ENCODE results near the gene HSD17B1.
"Not testable (repeated sequence)": the region's sequence is repeated elsewhere in the genome, so short reads cannot be mapped to it uniquely, and the experiment has no call there.

HSD17B1 gene

GRCh38 chr17:42540558-42540957 is 12.2 kb upstream of the HSD17B1 start:
- H3K9me3 ChIP-seq (ENCODE audit: control insufficient read depth, low read depth, low read length); H3K36me3 ChIP-seq (ENCODE audit: control insufficient read depth, low read depth, low read length); H3K27me3 ChIP-seq (ENCODE audit: control insufficient read depth, insufficient read depth, low read length); H3K27ac ChIP-seq (ENCODE audit: low read length); H3K4me3 ChIP-seq (ENCODE audit: low read length); H3K9ac ChIP-seq (ENCODE audit: low read length): not testable (repeated sequence)
- peaks cover 11% of the 10 kb centered on the region for H3K4me1 ChIP-seq (ENCODE audit: control insufficient read depth, low read depth, low read length)

- Histone ChIP-seq H3K9me3 (ENCODE audit: control insufficient read depth, low read depth, low read length) (no peaks in the 10 kb centered on the region), H3K36me3 (ENCODE audit: control insufficient read depth, low read depth, low read length) (peaks cover 6% of the 10 kb centered on the region), H3K4me1 (ENCODE audit: control insufficient read depth, low read depth, low read length) (peaks cover 8% of the 10 kb centered on the region), H3K9ac (ENCODE audit: low read length) (no peak overlapping the region), H3K27me3 (ENCODE audit: control insufficient read depth, insufficient read depth, low read length) (no peaks in the 10 kb centered on the region), H3K27ac (ENCODE audit: low read length) (no peak overlapping the region), H3K4me3 (ENCODE audit: low read length) (no peak overlapping the region)
Observed at GRCh38 chr17:42541041-42541833, 11.5 kb upstream of the HSD17B1 start.

GRCh38 chr17:42543190-42544079 is 9.3 kb upstream of the HSD17B1 start:
- Histone ChIP-seq H3K27me3 (ENCODE audit: control insufficient read depth, insufficient read depth, low read length) (no peaks in the 10 kb centered on the region), H3K4me1 (ENCODE audit: control insufficient read depth, low read depth, low read length) (no peaks in the 10 kb centered on the region), H3K9me3 (ENCODE audit: control insufficient read depth, low read depth, low read length) (no peaks in the 10 kb centered on the region), H3K4me3 (ENCODE audit: low read length) (no peak overlapping the region), H3K9ac (ENCODE audit: low read length) (no peak overlapping the region), H3K36me3 (ENCODE audit: control insufficient read depth, low read depth, low read length) (peaks cover 6% of the 10 kb centered on the region), H3K27ac (ENCODE audit: low read length) (no peak overlapping the region)

- no peak overlapping the region for H3K4me3 ChIP-seq (ENCODE audit: low read length)
- no peak overlapping the region for H3K27ac ChIP-seq (ENCODE audit: low read length)
- no peaks in the 10 kb centered on the region for H3K36me3 ChIP-seq (ENCODE audit: control insufficient read depth, low read depth, low read length)
- no peak overlapping the region for H3K9ac ChIP-seq (ENCODE audit: low read length)
- no peaks in the 10 kb centered on the region for H3K9me3 ChIP-seq (ENCODE audit: control insufficient read depth, low read depth, low read length)
- H3K27me3 ChIP-seq (ENCODE audit: control insufficient read depth, insufficient read depth, low read length): peaks cover 8% of the 10 kb centered on the region
- H3K4me1 ChIP-seq (ENCODE audit: control insufficient read depth, low read depth, low read length): no peaks in the 10 kb centered on the region
Observed at GRCh38 chr17:42544874-42545283, 7.8 kb upstream of the HSD17B1 start.

GRCh38 chr17:42545755-42546505 is 6.8 kb upstream of the HSD17B1 start:
- not testable (repeated sequence) for H3K4me3 ChIP-seq (ENCODE audit: low read length); H3K27me3 ChIP-seq (ENCODE audit: control insufficient read depth, insufficient read depth, low read length); H3K27ac ChIP-seq (ENCODE audit: low read length); H3K36me3 ChIP-seq (ENCODE audit: control insufficient read depth, low read depth, low read length); H3K9ac ChIP-seq (ENCODE audit: low read length); H3K4me1 ChIP-seq (ENCODE audit: control insufficient read depth, low read depth, low read length); H3K9me3 ChIP-seq (ENCODE audit: control insufficient read depth, low read depth, low read length)

- no peak overlapping the region for H3K9ac ChIP-seq (ENCODE audit: low read length)
- H3K27me3 ChIP-seq (ENCODE audit: control insufficient read depth, insufficient read depth, low read length): peaks cover 8% of the 10 kb centered on the region
- H3K9me3 ChIP-seq (ENCODE audit: control insufficient read depth, low read depth, low read length): no peaks in the 10 kb centered on the region
- H3K4me3 ChIP-seq (ENCODE audit: low read length): no peak overlapping the region
- no peaks in the 10 kb centered on the region for H3K4me1 ChIP-seq (ENCODE audit: control insufficient read depth, low read depth, low read length)
- H3K27ac ChIP-seq (ENCODE audit: low read length): no peak overlapping the region
- no peaks in the 10 kb centered on the region for H3K36me3 ChIP-seq (ENCODE audit: control insufficient read depth, low read depth, low read length)
Observed at GRCh38 chr17:42547001-42547461, 5.7 kb upstream of the HSD17B1 start.

- peak overlapping the region; percentile 57 for H3K4me3 ChIP-seq (ENCODE audit: low read length)
- no peak overlapping the region for H3K9ac ChIP-seq (ENCODE audit: low read length)
Observed at GRCh38 chr17:42547698-42548069, 5.0 kb upstream of the HSD17B1 start.

GRCh38 chr17:42548070-42548837 is 4.5 kb upstream of the HSD17B1 start:
- H3K9me3 ChIP-seq (ENCODE audit: control insufficient read depth, low read depth, low read length): no peaks in the 10 kb centered on the region
- H3K27ac ChIP-seq (ENCODE audit: low read length): no peak overlapping the region
- H3K4me1 ChIP-seq (ENCODE audit: control insufficient read depth, low read depth, low read length): no peaks in the 10 kb centered on the region
- H3K27me3 ChIP-seq (ENCODE audit: control insufficient read depth, insufficient read depth, low read length): peaks cover 8% of the 10 kb centered on the region
- H3K36me3 ChIP-seq (ENCODE audit: control insufficient read depth, low read depth, low read length): no peaks in the 10 kb centered on the region
- peak overlapping the region; percentile 38 for H3K9ac ChIP-seq (ENCODE audit: low read length)
- peak overlapping the region; percentile 57 for H3K4me3 ChIP-seq (ENCODE audit: low read length)

More at GRCh38 chr17:42547698-42548069, 5.0 kb upstream of the HSD17B1 start:
- no peaks in the 10 kb centered on the region for H3K36me3 ChIP-seq (ENCODE audit: control insufficient read depth, low read depth, low read length)
- H3K4me1 ChIP-seq (ENCODE audit: control insufficient read depth, low read depth, low read length): no peaks in the 10 kb centered on the region
- H3K27me3 ChIP-seq (ENCODE audit: control insufficient read depth, insufficient read depth, low read length): peaks cover 8% of the 10 kb centered on the region
- no peaks in the 10 kb centered on the region for H3K9me3 ChIP-seq (ENCODE audit: control insufficient read depth, low read depth, low read length)
- H3K27ac ChIP-seq (ENCODE audit: low read length): no peak overlapping the region

- no peaks in the 10 kb centered on the region for H3K36me3 ChIP-seq (ENCODE audit: control insufficient read depth, low read depth, low read length)
- peak overlapping the region; percentile 57 for H3K4me3 ChIP-seq (ENCODE audit: low read length)
- H3K27ac ChIP-seq (ENCODE audit: low read length): no peak overlapping the region
- no peaks in the 10 kb centered on the region for H3K9me3 ChIP-seq (ENCODE audit: control insufficient read depth, low read depth, low read length)
- H3K27me3 ChIP-seq (ENCODE audit: control insufficient read depth, insufficient read depth, low read length): peaks cover 8% of the 10 kb centered on the region
- no peaks in the 10 kb centered on the region for H3K4me1 ChIP-seq (ENCODE audit: control insufficient read depth, low read depth, low read length)
- peak overlapping the region; percentile 38 for H3K9ac ChIP-seq (ENCODE audit: low read length)
Observed at GRCh38 chr17:42548993-42549755, 3.5 kb upstream of the HSD17B1 start.

- H3K4me1 ChIP-seq (ENCODE audit: control insufficient read depth, low read depth, low read length): no peaks in the 10 kb centered on the region
- H3K9me3 ChIP-seq (ENCODE audit: control insufficient read depth, low read depth, low read length): no peaks in the 10 kb centered on the region
- no peaks in the 10 kb centered on the region for H3K36me3 ChIP-seq (ENCODE audit: control insufficient read depth, low read depth, low read length)
- H3K9ac ChIP-seq (ENCODE audit: low read length): no peak overlapping the region
- no peak overlapping the region for H3K27ac ChIP-seq (ENCODE audit: low read length)
- H3K27me3 ChIP-seq (ENCODE audit: control insufficient read depth, insufficient read depth, low read length): peaks cover 8% of the 10 kb centered on the region
- H3K4me3 ChIP-seq (ENCODE audit: low read length): peak overlapping the region; percentile 90
Observed at GRCh38 chr17:42553161-42553818, 567 bp downstream of the HSD17B1 start.

All from iPS-18a (cell line).